Activated T-helper 1 cell treated with anti-CD3 and anti-CD28 coated beads, Interleukin-12 subunit alpha, Interleukin-12 subunit beta, Interleukin-2, Interleukin-4 antibody, amounts not matched to agents 30 ng/mL and 10 ng/mL and 1 ng/mL, durations not matched to agents 14 hours and 24 hours and 36 hours (primary cell): Measurements from ENCODE around the gene DNAJC15. TPM values are rescaled to one million over a fixed set of nuclear protein-coding genes. Genes with fewer than 3 reads are reported as not detected.
A peak's percentile ranks its signal among the peaks of the same experiment; 100 is the strongest.
"Not testable (repeated sequence)": the region's sequence is repeated elsewhere in the genome, so short reads cannot be mapped to it uniquely, and the experiment has no call there.

Experiments used
- DNase-seq: peaks from one replicate; pipeline ENCODE4 v3.0.0; 2021; ENCODE audit warnings: low spot score
- H3K27ac Mint-ChIP-seq: one replicate; pipeline ENCODE4 v1.8.0; 2021; ENCODE audit warnings: mild to moderate bottlenecking, mixed read lengths
- H3K27me3 Mint-ChIP-seq: one replicate; pipeline ENCODE4 v1.8.0; 2022; ENCODE audit warnings: mild to moderate bottlenecking, moderate library complexity, mixed read lengths; ENCODE audit not compliant: insufficient read depth
- H3K36me3 Mint-ChIP-seq: one replicate; pipeline ENCODE4 v1.8.0; 2021; ENCODE audit warnings: low read depth, mixed read lengths
- H3K4me1 Mint-ChIP-seq: one replicate; pipeline ENCODE4 v1.8.0; 2021; ENCODE audit warnings: low read depth, mixed read lengths
- H3K4me3 Mint-ChIP-seq: one replicate; pipeline ENCODE4 v1.8.0; 2021; ENCODE audit warnings: mild to moderate bottlenecking, moderate library complexity, mixed read lengths
- H3K9me3 Mint-ChIP-seq: one replicate; pipeline ENCODE4 v1.8.0; 2021; ENCODE audit warnings: mixed read lengths
- intact Hi-C: fragments of 100-400 bp; cut with micrococcal nuclease; formaldehyde crosslinking; loops from one replicate; pipeline ENCODE4 v1.15.1; 2024
- total RNA-seq: library from RNA; stranded (reverse); gene quantifications from 2 replicates; pipeline ENCODE4 v1.2.3, GENCODE V29; 2022

The DNAJC15 gene
- total RNA-seq, result 18.5 and 20.5 TPM in 2 replicates

- Mint-ChIP-seq H3K4me1 (peaks cover 30% of the 10 kb centered on the region), H3K9me3 (no peaks in the 10 kb centered on the region), H3K27ac (peak within 1 kb of the TSS; percentile 89), H3K36me3 (peaks cover 12% of the 10 kb centered on the region), H3K4me3 (peak within 1 kb of the TSS; percentile 96), H3K27me3 (no peaks in the 10 kb centered on the region)
- DNase-seq, result peak; percentile 78
- intact Hi-C loops, result loop anchor here (1.0 to 10.0 kb wide), 6 partner anchors 19 to 529 kb away; partner anchors contain the start of gene EPSTI1
Measured at GRCh38 chr13:43023289-43023963, at the start of gene DNAJC15. Gene DNAJC15 (plus strand): TSS chr13:43023586. CDS start chr13:43023627, 41 bp downstream.

- no peak overlapping the region for H3K27ac Mint-ChIP-seq
- intact Hi-C loops, result loop anchor here (10.0 kb wide), 1 partner anchor 381 kb away; no protein-coding TSS in a partner anchor
Measured at GRCh38 chr13:42976066-42976465, 47.3 kb upstream of the DNAJC15 start.

GRCh38 chr13:42977219-42977659, 46.1 kb upstream of the DNAJC15 start:
- DNase-seq, result no peak
- Mint-ChIP-seq H3K4me1 (peaks cover 56% of the 10 kb centered on the region), H3K27me3 (no peaks in the 10 kb centered on the region), H3K36me3 (peaks cover 48% of the 10 kb centered on the region), H3K9me3 (peaks cover 9% of the 10 kb centered on the region), H3K4me3 (no peak overlapping the region), H3K27ac (peak overlapping the region; percentile 15)
- intact Hi-C loops, result loop anchor here (10.0 kb wide), 1 partner anchor 382 kb away; no protein-coding TSS in a partner anchor

More at GRCh38 chr13:42976066-42976465, 47.3 kb upstream of the DNAJC15 start:
- Mint-ChIP-seq H3K36me3 (peaks cover 44% of the 10 kb centered on the region), H3K4me3 (no peak overlapping the region), H3K9me3 (peaks cover 9% of the 10 kb centered on the region), H3K4me1 (peaks cover 59% of the 10 kb centered on the region), H3K27me3 (no peaks in the 10 kb centered on the region)
- no peak for DNase-seq

GRCh38 chr13:42981317-42981716, 42.1 kb upstream of the DNAJC15 start:
- Mint-ChIP-seq H3K27me3 (no peaks in the 10 kb centered on the region), H3K27ac (no peak overlapping the region), H3K36me3 (peaks cover 65% of the 10 kb centered on the region), H3K9me3 (peaks cover 9% of the 10 kb centered on the region), H3K4me1 (peaks cover 71% of the 10 kb centered on the region), H3K4me3 (no peak overlapping the region)
- DNase-seq, result no peak
- intact Hi-C loops, result loop anchor here (1.0 kb wide), 1 partner anchor 9 kb away; no protein-coding TSS in a partner anchor

GRCh38 chr13:42981853-42982252, 41.5 kb upstream of the DNAJC15 start:
- Mint-ChIP-seq H3K27ac (no peak overlapping the region), H3K9me3 (peaks cover 9% of the 10 kb centered on the region), H3K36me3 (peaks cover 64% of the 10 kb centered on the region), H3K27me3 (no peaks in the 10 kb centered on the region), H3K4me3 (no peak overlapping the region), H3K4me1 (peaks cover 66% of the 10 kb centered on the region)
- DNase-seq, result no peak
- intact Hi-C loops, result loop anchor here (1.0 kb wide), 1 partner anchor 8 kb away; no protein-coding TSS in a partner anchor

- no peak overlapping the region for H3K27ac Mint-ChIP-seq
- H3K36me3 Mint-ChIP-seq, result peaks cover 59% of the 10 kb centered on the region
- H3K4me1 Mint-ChIP-seq, result peaks cover 62% of the 10 kb centered on the region
- H3K27me3 Mint-ChIP-seq, result no peaks in the 10 kb centered on the region
- H3K4me3 Mint-ChIP-seq, result no peak overlapping the region
- intact Hi-C loops, result no loop called here
- peaks cover 6% of the 10 kb centered on the region for H3K9me3 Mint-ChIP-seq
- DNase-seq, result no peak
Measured at GRCh38 chr13:42984026-42984425, 39.4 kb upstream of the DNAJC15 start.

GRCh38 chr13:42984691-42985090, 38.7 kb upstream of the DNAJC15 start:
- peak overlapping the region; percentile 16 for H3K27ac Mint-ChIP-seq
- peaks cover 57% of the 10 kb centered on the region for H3K36me3 Mint-ChIP-seq
- H3K27me3 Mint-ChIP-seq, result no peaks in the 10 kb centered on the region
- H3K4me1 Mint-ChIP-seq, result peaks cover 65% of the 10 kb centered on the region
- no peak for DNase-seq
- intact Hi-C loops, result no loop called here
- peaks cover 6% of the 10 kb centered on the region for H3K9me3 Mint-ChIP-seq
- H3K4me3 Mint-ChIP-seq, result no peak overlapping the region

- Mint-ChIP-seq H3K27ac (no peak overlapping the region), H3K4me1 (peaks cover 66% of the 10 kb centered on the region), H3K36me3 (peaks cover 51% of the 10 kb centered on the region), H3K9me3 (no peaks in the 10 kb centered on the region), H3K4me3 (no peak overlapping the region), H3K27me3 (no peaks in the 10 kb centered on the region)
- intact Hi-C loops, result no loop called here
- DNase-seq, result no peak
Measured at GRCh38 chr13:42985312-42986175, 37.8 kb upstream of the DNAJC15 start.

- intact Hi-C loops, result no loop called here
- peaks cover 47% of the 10 kb centered on the region for H3K36me3 Mint-ChIP-seq
- no peak overlapping the region for H3K27ac Mint-ChIP-seq
- H3K4me1 Mint-ChIP-seq, result peaks cover 68% of the 10 kb centered on the region
- no peak for DNase-seq
- H3K4me3 Mint-ChIP-seq, result no peak overlapping the region
- H3K9me3 Mint-ChIP-seq, result no peaks in the 10 kb centered on the region
- no peaks in the 10 kb centered on the region for H3K27me3 Mint-ChIP-seq
Measured at GRCh38 chr13:42986176-42986574, 37.2 kb upstream of the DNAJC15 start.

- no peaks in the 10 kb centered on the region for H3K9me3 Mint-ChIP-seq
- peaks cover 13% of the 10 kb centered on the region for H3K36me3 Mint-ChIP-seq
- H3K27ac Mint-ChIP-seq, result peak overlapping the region; percentile 97
- intact Hi-C loops, result loop anchor here (1.0 to 10.0 kb wide), 4 partner anchors 9 to 1584 kb away; partner anchors contain the start of gene TSC22D1
- no peaks in the 10 kb centered on the region for H3K27me3 Mint-ChIP-seq
- peaks cover 65% of the 10 kb centered on the region for H3K4me1 Mint-ChIP-seq
- peak overlapping the region; percentile 95 for H3K4me3 Mint-ChIP-seq
- no peak for DNase-seq
Measured at GRCh38 chr13:42990291-42991232, 32.8 kb upstream of the DNAJC15 start.

- peak overlapping the region; percentile 95 for H3K4me3 Mint-ChIP-seq
- not testable (repeated sequence) for H3K27me3 Mint-ChIP-seq, DNase-seq, H3K9me3 Mint-ChIP-seq, H3K36me3 Mint-ChIP-seq
- H3K27ac Mint-ChIP-seq, result peak overlapping the region; percentile 97
- intact Hi-C loops, result loop anchor here (5.0 to 10.0 kb wide), 3 partner anchors 494 to 1583 kb away; partner anchors contain the start of gene TSC22D1
- peaks cover 68% of the 10 kb centered on the region for H3K4me1 Mint-ChIP-seq
Measured at GRCh38 chr13:42991233-42991897, 32.0 kb upstream of the DNAJC15 start.
